Subcutaneous abdominal adipose tissue (tissue), 5 donors: ENCODE data around the gene LAG3.

Source experiments
- H3K27ac ChIP-seq: one replicate; pipeline ENCODE4 v1.7.0; 2013; ENCODE audit warnings: low read depth, mild to moderate bottlenecking, inconsistent platforms, low read length, moderate library complexity
- H3K27me3 ChIP-seq, 5 donors: one replicate each; pipeline ENCODE4 v1.7.0; 2013; ENCODE audit warnings: low read length in 5 of 5, inconsistent platforms in 1 of 5; ENCODE audit not compliant: control insufficient read depth in 5 of 5, insufficient read depth in 4 of 5
- H3K36me3 ChIP-seq, 5 donors: one replicate each; pipeline ENCODE4 v1.7.0; 2013; ENCODE audit warnings: low read length in 5 of 5; ENCODE audit not compliant: control insufficient read depth in 5 of 5, insufficient read depth in 5 of 5
- H3K4me1 ChIP-seq, 5 donors: one replicate each; pipeline ENCODE4 v1.7.0; 2013; ENCODE audit warnings: low read length in 5 of 5, mild to moderate bottlenecking in 3 of 5, moderate library complexity in 1 of 5; ENCODE audit not compliant: control insufficient read depth in 5 of 5, insufficient read depth in 5 of 5
- H3K4me3 ChIP-seq, 5 donors: one replicate each; pipeline ENCODE4 v1.7.0; 2013; ENCODE audit warnings: low read length in 5 of 5, low read depth in 1 of 5
- H3K9ac ChIP-seq, 5 donors: one replicate each; pipeline ENCODE4 v1.7.0; 2013; ENCODE audit warnings: low read length in 5 of 5, mild to moderate bottlenecking in 4 of 5, moderate library complexity in 3 of 5
- H3K9me3 ChIP-seq, 5 donors: one replicate each; pipeline ENCODE4 v1.7.0; 2013; ENCODE audit warnings: low read length in 5 of 5; ENCODE audit not compliant: control insufficient read depth in 5 of 5
- donor health status: healthy.
- donor health status: healthy.
- donor health status: healthy.
- donor health status: healthy.
- donor health status: healthy.

LAG3 gene

DNA sequence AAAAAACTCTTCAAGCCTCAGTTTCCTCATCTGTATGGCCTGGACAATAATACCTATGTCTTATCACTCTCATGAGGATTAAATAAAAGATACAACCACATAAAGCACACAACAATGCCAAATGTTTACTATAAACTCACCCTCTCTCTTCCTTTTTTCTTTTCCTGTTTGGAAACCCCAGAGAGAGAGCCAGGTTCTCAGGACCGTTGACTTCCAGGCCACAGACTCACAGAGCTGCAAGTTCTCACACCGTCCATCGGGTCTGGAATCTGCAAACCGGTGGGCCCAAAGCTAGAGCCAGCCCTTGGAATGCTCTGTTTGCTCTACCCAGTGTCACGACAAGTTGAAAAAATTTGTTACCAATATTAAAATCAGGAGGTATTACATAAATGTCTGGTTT lies 12.4 kb downstream of the LAG3 start:
- Histone ChIP-seq H3K9ac (no peak overlapping the region), H3K27me3 (no peaks in the 10 kb centered on the region), H3K9me3 (no peaks in the 10 kb centered on the region), H3K36me3 (no peaks in the 10 kb centered on the region), H3K27ac (no peak overlapping the region), H3K4me1 (peaks cover 0 to 29% (median 5%) of the 10 kb centered on the region in 5 donors), H3K4me3 (no peak overlapping the region)

GRCh38 chr12:6786416-6787094 lies 14.2 kb downstream of the LAG3 start:
- Histone ChIP-seq H3K27ac (no peak overlapping the region), H3K27me3 (no peaks in the 10 kb centered on the region), H3K4me1 (peaks cover 0 to 31% (median 6%) of the 10 kb centered on the region in 5 donors), H3K4me3 (no peak overlapping the region), H3K9ac (no peak overlapping the region), H3K9me3 (no peaks in the 10 kb centered on the region), H3K36me3 (no peaks in the 10 kb centered on the region)

- no peak overlapping the region for H3K9ac ChIP-seq
- H3K36me3 ChIP-seq, result no peaks in the 10 kb centered on the region
- H3K4me1 ChIP-seq, result peaks cover 0 to 38% (median 9%) of the 10 kb centered on the region in 5 donors
- no peak overlapping the region for H3K27ac ChIP-seq
- H3K27me3 ChIP-seq, result no peaks in the 10 kb centered on the region
- no peak overlapping the region for H3K4me3 ChIP-seq
- H3K9me3 ChIP-seq, result no peaks in the 10 kb centered on the region
Observed at GRCh38 chr12:6787309-6787708, 15.0 kb downstream of the LAG3 start.

DNA sequence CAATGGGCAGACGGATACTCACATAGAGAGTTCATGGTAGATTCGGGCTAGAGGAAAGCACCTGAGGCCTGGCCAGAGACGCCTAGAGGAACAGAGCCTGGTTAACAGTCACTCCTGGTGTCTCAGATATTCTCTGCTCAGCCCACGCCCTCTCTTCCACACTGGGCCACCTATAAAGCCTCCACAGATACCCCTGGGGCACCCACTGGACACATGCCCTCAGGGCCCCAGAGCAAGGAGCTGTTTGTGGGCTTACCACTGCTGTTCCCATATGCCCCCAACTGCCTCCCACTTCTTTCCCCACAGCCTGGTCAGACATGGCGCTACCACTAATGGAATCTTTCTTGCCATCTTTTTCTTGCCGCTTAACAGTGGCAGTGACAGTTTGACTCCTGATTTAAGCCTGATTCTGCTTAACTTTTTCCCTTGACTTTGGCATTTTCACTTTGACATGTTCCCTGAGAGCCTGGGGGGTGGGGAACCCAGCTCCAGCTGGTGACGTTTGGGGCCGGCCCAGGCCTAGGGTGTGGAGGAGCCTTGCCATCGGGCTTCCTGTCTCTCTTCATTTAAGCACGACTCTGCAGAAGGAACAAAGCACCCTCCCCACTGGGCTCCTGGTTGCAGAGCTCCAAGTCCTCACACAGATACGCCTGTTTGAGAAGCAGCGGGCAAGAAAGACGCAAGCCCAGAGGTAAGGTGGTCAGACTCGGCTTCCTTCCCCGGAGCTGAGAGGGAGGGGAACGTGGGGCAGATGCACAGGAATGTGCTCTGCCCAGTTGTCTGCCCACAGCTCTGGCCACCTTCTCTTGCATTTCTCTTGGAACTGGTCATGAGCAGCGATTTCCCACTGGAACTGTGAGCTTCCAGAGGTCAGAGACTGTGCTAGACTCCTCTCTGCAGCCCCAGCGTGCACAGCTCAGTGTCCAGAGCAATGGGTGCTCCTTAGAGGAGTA lies 16.9 kb downstream of the LAG3 start, which contains the start of gene CD4:
Gene CD4 (plus strand): TSS at position 557 of the 953 bp plus-strand sequence. CDS start 10,611 bp downstream, outside the sequence.
- H3K4me3 ChIP-seq, result peak within 1 kb of the TSS; percentile 51 to 60 (median 55)
- no peaks in the 10 kb centered on the region for H3K36me3 ChIP-seq
- no peaks in the 10 kb centered on the region for H3K9me3 ChIP-seq
- H3K27me3 ChIP-seq, result peaks cover 0 to 7% (median 4%) of the 10 kb centered on the region in 5 donors
- peaks cover 0 to 48% (median 15%) of the 10 kb centered on the region in 5 donors for H3K4me1 ChIP-seq
- H3K9ac ChIP-seq, result peak within 1 kb of the TSS in 2 of 5 donors; percentile 6 to 23
- no peak within 1 kb of the TSS for H3K27ac ChIP-seq

GRCh38 chr12:6790496-6791150 lies 18.3 kb downstream of the LAG3 start:
- Histone ChIP-seq H3K9me3 (no peaks in the 10 kb centered on the region), H3K4me3 (peak overlapping the region; percentile 1 to 60 (median 55)), H3K27ac (no peak overlapping the region), H3K27me3 (peaks cover 0 to 10% (median 4%) of the 10 kb centered on the region in 5 donors), H3K36me3 (peaks cover 0 to 4% (median 0%) of the 10 kb centered on the region in 5 donors), H3K4me1 (peaks cover 0 to 40% (median 15%) of the 10 kb centered on the region in 5 donors), H3K9ac (peak overlapping the region in 1 of 5 donors; percentile 6)

DNA sequence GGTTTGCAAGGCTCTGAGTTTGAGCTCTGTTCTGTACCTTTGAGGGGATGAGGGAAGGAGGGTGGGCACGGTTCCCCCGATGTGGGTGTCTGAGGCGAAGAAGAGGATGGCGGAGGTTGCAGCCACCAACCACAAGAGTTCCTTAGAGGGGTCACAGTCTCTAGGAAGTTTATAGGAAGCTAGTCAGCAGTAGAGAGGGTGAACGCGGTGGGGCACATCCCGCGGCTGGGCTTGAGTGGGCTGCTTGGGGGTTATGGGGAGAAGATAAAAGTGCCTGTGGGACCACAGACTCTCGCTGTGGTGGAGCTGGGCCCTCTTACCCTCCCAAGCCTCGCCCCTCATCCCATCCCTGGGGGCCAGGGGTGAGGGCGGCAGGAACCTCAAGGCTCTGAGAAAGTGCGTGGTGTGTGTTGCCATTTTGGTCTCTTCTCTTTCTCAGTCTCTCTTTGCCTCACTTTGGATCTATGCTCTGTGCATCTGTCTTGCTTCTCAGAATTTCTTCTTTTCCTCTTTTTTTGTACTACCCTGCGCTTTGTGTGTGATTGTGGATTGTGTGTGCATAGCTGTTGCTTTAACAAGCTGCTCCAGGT lies 19.7 kb downstream of the LAG3 start:
- H3K4me3 ChIP-seq, result peak overlapping the region; percentile 6 to 39 (median 26)
- H3K27ac ChIP-seq, result no peak overlapping the region
- H3K9me3 ChIP-seq, result no peaks in the 10 kb centered on the region
- peaks cover 0 to 13% (median 8%) of the 10 kb centered on the region in 5 donors for H3K27me3 ChIP-seq
- H3K36me3 ChIP-seq, result peaks cover 0 to 8% (median 0%) of the 10 kb centered on the region in 5 donors
- H3K4me1 ChIP-seq, result peaks cover 0 to 32% (median 15%) of the 10 kb centered on the region in 5 donors
- H3K9ac ChIP-seq, result peak overlapping the region in 2 of 5 donors; percentile 34 to 54

DNA sequence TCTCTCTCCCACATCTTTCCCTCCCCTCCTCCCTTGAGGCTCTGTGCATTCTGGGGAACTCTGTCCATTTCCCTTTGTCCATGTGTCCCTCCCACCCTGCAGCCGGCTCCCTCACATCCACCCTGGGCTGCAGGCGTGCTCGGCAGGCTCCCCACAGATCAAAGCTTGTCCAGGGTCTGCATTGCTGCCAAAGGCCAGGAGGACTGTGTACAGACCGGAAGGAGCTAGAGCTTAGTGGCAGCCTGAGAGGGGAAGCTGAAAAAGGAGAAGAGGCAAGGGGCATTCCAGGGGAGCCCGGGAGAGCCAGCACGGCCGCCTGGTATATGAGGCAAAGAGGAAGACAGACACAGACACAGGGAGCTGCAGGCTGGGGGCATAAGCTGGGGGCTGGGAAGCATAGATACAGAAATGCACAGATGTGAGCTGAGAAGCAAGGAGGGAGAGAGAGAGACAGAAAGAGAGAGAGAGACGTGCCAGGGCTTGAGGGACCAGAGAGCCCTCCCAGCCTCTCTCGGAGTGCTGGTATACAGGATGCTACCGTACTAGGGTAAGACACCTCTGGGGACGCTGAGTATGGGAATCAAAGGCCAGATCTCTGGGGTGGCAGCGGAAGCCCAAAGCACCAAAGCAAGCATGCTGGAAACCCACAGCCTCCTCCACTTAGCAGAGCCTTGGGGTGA lies 20.3 kb downstream of the LAG3 start:
- Histone ChIP-seq H3K4me1 (peaks cover 0 to 27% (median 15%) of the 10 kb centered on the region in 5 donors), H3K36me3 (peaks cover 0 to 8% (median 0%) of the 10 kb centered on the region in 5 donors), H3K9me3 (no peaks in the 10 kb centered on the region), H3K4me3 (peak overlapping the region; percentile 3 to 39 (median 7)), H3K27me3 (peaks cover 0 to 14% (median 8%) of the 10 kb centered on the region in 5 donors), H3K27ac (no peak overlapping the region), H3K9ac (peak overlapping the region in 1 of 5 donors; percentile 54)

- peaks cover 0 to 8% (median 0%) of the 10 kb centered on the region in 5 donors for H3K36me3 ChIP-seq
- H3K4me1 ChIP-seq, result peaks cover 0 to 19% (median 10%) of the 10 kb centered on the region in 5 donors
- no peak overlapping the region for H3K27ac ChIP-seq
- no peaks in the 10 kb centered on the region for H3K9me3 ChIP-seq
- no peak overlapping the region for H3K4me3 ChIP-seq
- H3K27me3 ChIP-seq, result peaks cover 0 to 14% (median 8%) of the 10 kb centered on the region in 5 donors
- no peak overlapping the region for H3K9ac ChIP-seq
Observed at GRCh38 chr12:6795088-6795487, 22.8 kb downstream of the LAG3 start.

DNA sequence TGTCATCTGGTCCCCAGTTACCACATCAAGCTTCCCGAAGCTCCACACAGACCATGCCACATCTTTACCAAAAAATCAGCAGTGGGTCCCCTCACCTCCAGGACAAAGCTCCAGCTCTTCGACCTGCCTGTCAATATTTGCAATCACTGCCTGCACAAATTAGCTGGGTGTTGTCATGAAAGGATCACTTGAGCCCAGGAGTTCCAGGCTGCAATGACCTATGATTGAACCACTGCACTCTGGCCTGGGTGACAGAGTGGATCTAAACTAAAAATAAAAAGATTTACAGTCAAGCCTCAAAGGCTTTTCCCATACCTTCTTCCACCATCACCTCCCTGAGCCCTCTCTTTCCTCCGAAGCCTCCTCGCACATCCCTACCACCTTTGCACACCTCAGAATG lies 24.3 kb downstream of the LAG3 start:
- peaks cover 0 to 8% (median 0%) of the 10 kb centered on the region in 5 donors for H3K36me3 ChIP-seq
- peaks cover 0 to 16% (median 9%) of the 10 kb centered on the region in 5 donors for H3K4me1 ChIP-seq
- peaks cover 0 to 14% (median 8%) of the 10 kb centered on the region in 5 donors for H3K27me3 ChIP-seq
- no peaks in the 10 kb centered on the region for H3K9me3 ChIP-seq
- H3K9ac ChIP-seq, result no peak overlapping the region
- no peak overlapping the region for H3K4me3 ChIP-seq
- H3K27ac ChIP-seq, result no peak overlapping the region
